GM19043 (cell line): ENCODE results near the gene EIF2S1.
"Not testable (repeated sequence)": the region's sequence is repeated elsewhere in the genome, so short reads cannot be mapped to it uniquely, and the experiment has no call there.

Experiments used
- ATAC-seq: cut with Tn5 transposase; IDR thresholded peaks from one replicate; pipeline ENCODE4 v1.9.1; 2021; ENCODE audit warnings: low read depth; ENCODE audit not compliant: unreplicated experiment

The EIF2S1 gene

DNA sequence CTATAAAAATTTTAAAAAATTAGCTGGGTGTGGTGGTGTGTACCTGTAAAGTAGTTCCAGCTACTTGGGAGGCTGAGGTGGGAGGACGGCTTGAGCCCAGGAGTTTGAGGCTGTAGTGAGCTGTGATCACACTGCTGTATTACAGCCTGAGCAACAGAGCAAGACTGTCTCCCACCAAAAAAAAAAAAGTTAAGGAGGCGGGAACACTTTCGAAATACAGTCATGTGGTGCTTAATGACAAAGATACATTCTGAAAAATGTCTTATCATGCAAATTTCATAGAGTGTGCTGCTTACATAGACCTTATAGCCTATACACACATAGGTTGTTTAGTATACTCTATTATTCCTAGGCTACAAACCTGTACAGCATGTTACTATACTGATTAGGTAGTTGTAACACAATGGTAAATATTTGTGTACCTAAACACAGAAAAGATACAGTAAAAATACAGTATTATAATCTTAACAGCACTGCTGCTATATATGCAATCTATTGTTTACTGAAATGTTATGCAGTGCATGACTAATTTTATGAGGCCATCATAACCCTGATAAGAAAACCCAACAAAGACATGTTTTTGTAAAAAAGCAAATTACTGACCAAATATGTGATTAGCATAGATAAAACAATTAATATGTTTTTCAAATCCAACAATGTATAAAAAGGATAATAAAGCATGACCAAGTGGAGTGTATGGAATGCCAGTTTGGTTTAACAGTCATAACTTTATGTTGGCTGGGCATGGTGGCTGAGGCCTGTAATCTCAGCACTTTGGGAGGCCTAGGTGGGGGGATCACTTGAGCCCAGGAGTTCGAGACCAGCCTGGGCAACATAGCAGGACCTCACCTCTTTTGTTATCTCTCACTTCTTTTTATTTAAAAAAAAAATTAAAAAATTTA, 11.4 kb downstream of the EIF2S1 start:
- no peak for ATAC-seq

DNA sequence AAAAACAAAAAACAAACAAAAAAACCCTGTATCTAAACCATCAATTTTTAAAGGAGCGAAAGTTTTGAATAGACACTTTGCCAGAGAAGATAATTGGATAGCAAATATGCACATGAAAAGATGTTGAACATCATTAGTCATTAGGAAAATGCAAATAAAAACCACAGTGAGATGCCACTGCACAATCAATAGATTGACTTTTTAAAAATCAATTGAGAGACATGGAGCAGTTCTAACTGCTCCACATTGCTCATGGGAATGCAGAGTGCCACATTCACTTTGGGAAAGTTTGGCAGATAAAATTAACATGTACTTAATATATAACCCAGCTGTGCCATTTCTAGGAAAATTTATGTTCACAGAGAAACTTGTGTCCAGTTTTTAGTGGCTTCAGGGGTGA, 12.7 kb downstream of the EIF2S1 start:
- ATAC-seq: no peak

DNA sequence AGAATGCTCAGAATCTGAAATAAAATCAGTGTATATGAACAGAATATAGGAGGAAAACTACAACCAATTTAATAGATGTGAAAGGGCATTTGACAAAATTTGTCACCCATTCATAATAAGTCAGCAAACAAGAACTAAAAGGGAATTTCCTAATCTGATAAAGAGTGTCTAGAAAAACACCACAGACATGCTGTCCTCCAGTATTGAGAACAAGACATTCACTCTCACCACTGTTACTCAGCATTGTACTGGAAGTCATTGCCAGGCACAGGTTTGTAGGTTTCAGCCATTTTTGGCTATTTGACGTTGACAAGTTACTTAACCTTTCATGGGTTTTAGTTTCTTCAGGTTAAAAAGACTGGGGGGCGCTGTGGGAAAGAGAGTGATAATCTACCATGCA, 13.2 kb downstream of the EIF2S1 start:
- no peak for ATAC-seq

DNA sequence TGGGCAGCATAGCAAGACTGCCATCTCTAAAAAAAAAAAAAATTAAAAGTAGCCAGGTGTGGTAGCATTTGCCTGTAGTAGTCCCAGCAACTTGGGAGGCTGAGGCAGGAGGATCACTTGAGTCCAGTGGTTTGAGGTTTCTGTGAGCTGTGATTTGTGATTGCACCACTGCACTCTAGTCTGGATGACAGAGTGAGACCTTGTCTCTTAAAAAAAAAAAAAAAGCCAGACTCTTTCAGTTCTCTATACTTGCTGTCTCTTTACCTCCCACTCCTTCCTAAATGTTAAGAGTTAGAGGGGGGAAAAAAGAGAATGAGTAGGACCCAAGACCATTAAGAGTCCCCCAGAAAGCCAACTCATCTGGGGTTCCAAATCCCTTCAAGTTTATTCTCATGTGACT, 17.8 kb downstream of the EIF2S1 start:
- no peak for ATAC-seq

DNA sequence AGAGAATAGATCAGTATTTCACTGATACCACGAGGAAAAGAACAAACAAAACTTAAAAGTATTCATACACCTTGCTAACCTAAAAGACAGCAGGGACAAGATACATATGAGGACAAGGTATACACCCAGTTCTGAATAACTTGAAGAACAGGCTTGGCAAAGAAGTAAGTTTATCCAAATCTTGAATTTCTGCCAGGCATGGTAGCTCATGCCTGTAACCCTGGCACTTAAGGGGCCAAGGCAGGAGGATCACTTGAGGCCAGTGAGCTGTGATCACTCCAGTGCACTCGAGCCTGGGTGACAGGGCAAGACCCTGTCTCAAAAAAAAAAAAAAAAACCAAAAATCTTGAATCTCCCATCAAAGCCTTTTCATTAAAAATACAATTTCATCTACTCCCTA, 25.0 kb downstream of the EIF2S1 start:
- ATAC-seq: no peak

DNA sequence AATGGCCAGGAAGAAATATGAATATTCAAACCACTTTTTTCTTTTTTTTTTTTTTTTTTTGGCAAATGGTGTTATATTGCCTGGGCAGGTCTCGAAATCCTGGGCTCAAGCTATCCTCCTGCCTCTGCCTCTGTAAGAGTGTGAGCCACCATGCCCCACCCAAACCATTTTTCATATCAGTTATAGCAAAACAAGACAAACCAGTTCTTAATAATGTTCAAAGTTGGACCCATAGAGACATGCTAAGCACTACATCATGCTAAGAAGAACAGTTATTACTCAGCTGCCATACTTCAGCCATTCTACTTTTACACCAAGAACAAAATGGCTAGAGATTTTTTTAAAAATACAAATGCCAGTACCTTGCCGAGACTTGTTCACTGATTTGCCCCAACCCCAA, 25.5 kb downstream of the EIF2S1 start:
- ATAC-seq: no peak

DNA sequence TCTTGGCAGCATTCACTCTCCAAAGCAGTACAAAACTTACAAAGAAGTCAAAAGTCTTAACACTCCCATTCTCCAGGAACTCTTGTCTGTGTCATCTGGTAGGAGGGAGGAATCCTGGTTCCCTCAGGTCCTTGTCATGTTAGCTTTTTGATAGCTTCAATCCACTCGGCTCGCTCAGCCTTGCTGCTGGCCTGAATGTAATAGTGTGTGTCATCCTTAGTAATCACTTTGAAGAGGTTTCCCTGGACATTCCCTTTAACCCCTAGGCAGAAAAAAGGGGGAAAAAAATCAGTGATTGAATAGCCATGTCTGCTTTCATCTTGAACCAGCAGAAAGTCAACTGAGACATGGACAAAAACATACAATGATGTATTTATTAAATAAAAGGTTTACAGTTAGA, 27.1 kb downstream of the EIF2S1 start:
- no peak for ATAC-seq

DNA sequence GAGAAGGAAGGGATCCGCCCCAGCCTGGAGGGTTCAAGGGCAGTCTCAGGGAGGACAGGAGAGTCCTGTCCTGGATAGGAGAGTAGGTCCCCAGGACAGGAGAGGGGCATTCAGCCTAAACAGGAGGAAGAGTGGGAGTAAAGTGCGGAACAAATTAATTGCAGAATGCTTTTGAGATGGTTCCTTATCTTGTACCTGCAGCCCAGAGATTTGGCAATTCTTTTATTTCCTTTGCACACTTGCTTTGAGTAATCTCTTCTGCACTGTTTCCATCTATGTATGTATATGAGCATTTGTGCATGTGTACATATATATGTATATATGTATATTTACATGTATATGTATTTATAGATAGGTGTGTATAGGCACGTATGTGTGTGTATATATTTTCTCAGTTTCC, 29.1 kb downstream of the EIF2S1 start:
- ATAC-seq: no peak

DNA sequence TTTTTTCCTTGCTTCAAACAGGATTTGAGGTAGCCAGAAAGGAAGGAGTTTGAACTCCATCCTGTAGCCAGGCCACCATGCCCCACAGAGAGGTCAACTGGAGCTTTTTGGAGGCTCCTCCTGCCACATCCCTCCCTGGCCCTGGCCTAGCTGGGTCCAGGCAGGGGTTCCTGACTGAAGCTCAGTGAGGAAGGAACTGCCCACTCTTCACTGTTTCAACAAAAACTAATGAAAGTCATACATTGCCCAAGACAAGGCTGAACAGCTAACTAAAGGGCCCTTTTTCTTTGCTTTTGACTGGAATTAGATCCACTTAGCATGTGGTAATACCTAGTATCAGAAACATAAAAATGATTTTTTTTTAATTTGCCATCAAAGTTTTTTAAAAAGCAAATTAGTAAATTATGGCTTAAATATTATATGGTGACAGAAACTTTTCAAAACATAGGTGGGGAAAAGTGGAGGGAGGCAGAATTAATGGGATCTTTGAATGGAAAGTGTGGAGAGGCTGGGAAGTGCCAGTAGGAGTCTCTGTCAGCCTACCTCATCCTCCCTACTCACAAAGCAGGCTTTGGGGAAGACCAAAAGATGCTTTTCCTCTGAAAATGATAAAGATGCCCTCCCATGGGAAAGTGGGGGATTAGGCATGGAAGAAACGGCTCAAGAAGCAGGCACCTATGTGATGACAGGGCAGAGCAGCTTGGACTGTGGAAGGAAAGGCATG, 29.8 kb downstream of the EIF2S1 start:
- no peak for ATAC-seq

DNA sequence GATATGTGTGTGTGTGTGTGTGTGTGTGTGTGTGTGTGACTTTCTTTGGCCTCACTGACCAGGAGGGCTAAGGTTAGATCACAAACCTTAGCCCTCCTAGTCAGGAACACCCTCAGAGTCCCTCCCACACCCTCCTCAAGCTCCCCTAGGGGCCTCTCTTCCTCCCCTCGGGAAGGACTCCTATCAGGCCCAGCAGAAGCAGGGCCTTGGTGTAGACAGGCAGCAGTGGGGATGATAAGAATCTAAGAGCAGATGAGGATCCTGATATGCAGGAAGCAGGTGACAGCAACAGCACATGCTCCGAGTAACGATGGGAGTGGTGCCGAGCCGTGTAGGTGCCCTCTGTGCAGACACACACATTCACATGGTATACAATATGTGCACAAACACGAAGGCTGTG, 31.1 kb downstream of the EIF2S1 start:
- ATAC-seq: no peak

DNA sequence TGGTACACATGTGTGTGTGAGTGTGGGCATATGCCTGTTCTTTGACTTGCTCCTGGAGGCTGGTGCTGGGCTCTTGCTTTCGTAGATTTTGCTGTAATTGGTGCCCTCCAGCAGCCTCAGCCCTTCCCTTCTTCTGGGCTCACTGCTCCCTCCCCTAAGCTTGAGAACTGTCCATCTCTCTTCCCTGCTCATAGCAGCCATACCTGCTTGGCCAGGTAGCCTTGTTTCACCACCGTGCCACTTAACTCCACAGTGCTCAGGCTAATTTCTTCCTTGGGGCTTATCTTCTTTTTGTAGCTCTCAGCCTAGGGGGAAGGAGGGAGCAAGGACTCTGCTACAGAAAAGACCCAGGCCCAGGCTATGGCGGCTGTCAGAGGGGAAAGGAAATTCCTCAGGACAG, 32.0 kb downstream of the EIF2S1 start:
- ATAC-seq: no peak

DNA sequence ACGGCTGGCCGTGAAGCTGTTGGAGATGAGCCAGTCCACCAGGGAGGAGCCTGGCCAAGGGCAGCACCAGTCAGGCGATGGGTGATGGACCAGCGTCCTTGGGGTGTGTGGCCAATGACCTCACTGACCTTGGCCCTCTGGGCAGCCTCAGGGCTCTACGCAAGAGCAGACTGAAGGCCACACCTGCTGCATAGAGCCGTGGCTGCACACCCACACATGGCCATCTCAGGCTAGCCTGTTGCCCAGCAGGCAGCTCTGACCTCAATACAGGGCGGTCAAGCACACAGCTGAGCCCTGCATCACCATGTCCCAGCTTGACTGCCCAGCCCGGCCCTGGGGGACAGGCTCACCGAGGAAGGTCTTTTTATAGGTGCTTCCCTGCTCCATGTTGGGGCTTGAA, 32.7 kb downstream of the EIF2S1 start:
- no peak for ATAC-seq

DNA sequence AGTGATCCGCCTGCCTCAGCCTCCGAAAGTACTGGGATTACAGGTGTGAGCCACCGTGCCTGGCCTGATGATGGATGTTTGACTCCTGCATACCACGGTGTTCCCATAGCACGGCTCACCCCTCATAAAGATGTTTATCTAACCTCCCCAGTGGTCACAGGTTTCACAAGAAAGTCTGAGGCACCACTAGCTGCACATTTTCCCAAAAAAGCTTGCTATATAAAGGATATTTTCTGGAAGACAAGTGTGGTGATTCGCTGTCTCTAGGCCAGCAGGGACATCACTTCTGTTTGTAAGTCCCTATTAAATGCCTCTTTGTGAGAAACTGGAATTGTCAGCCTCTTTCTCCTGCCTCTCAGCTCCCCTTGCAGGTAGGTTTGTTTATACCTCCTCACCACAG, 33.6 kb downstream of the EIF2S1 start:
- no peak for ATAC-seq

DNA sequence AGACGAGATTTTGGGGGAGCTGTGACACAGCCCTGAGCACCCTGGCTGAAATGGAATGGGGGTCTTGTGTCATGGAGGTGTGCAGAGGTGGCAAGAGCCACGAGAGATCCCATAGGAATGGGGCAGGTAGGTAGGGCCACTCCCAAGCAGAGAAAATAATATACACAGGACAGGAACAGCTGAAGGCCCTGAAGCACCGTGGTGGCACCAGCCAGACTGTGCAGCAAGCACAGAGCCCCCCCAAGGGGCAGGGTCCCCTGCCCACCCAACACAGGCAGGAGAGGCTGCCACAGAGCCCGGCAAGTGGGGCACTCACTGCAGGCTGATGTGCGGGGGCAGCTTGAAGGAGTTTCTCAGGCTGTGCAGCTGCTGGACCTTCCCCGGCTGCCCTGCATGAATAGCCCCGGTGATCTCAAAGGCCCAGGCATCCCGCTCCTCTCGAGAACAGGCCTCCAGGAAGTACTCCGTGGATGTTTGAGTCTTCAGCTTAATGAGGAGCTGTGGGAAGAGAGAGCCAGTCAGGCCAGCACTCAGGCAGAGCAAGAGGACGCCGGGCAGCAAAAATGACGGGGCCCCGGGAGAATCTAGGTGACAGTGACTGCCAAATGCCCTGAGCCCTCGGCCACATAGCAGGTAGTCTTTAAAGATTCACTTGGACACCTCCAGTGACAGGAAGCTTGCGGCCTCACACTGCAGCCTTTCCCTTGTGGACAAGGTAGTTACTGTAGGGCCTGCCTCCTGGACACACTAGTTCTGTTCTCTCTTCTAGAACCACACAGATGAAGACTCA, 35.2 kb downstream of the EIF2S1 start:
- ATAC-seq: no peak

DNA sequence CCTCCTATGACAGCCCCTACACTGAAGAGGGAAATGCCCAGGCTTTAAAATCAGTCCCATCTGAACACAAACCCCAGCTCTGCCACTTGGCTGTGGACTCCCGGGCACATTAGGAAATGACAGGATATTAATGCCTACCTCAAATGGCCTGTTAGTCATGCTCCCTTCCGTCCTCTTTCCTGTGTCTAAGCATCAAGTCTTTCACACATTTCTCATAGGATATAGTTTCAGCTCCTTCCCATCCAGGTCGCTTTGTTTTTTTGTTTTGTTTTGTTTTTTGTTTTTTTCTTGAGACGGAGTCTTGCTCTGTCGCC, 35.7 kb downstream of the EIF2S1 start:
- no peak for ATAC-seq

DNA sequence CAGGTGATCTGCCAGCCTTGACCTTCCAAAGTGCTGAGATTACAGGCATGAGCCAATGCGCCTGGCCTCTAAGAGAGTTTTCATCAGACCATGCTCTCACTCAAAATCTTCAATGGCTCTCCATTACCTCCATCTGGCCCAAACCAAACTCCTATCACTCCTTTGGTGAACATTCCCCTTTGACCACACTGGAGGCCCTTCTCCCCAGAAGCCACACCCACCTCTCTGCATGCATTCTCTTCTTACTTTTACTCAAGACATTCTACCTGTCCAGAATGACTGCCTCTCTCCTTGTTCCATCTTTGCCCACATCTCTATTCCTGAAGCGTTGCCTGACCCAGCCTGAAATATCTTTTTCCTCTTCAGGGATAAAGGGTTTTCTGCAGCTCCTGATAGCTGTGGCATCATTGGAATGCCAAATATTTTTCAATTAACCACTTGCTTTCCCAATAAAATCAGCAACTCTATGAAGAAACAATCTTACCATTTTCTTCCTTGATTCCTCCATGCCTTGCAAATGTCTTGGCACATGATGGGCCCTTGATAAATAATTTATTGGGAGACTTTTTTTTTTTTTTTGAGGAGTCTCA, 36.3 kb downstream of the EIF2S1 start:
- no peak for ATAC-seq

DNA sequence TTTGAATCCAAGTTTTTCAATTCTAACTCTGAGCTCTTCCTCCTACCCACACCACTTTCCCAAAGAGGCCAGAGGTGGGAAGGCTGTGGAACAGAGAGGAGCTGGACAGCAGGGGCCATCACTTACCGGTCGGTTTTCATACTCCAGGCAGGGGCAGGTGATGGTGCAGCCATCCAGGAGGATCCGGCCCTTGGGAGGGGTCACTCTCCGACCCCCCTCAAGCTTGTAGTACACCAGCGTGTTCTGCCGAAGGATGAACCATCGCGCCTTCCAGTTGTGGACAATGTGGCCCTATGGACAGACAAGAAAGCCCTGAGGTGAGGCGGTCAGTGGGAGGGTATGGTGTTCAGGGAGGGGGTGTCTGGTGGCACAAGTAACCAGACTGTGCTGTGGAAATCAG, 37.4 kb downstream of the EIF2S1 start:
- no peak for ATAC-seq

DNA sequence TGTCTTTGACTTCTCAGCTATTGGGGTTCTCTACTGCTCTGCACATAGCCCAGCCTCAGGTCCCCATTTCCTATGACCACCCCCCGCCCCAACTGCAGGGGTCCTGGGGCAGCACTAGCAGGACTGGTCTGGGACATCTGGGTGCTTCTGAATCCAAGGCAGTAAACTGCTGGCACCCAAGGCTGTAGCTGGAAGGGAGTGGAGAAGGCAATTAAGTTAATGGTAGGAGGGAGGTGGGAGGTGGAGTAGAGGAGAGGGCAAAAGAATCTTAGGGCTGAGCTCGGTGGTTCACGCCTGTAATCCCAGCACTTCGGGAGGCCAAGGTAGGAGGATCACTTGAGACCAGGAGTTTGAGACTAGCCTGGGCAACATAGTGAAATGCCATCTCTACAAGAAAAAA, 40.3 kb downstream of the EIF2S1 start:
- ATAC-seq: no peak

DNA sequence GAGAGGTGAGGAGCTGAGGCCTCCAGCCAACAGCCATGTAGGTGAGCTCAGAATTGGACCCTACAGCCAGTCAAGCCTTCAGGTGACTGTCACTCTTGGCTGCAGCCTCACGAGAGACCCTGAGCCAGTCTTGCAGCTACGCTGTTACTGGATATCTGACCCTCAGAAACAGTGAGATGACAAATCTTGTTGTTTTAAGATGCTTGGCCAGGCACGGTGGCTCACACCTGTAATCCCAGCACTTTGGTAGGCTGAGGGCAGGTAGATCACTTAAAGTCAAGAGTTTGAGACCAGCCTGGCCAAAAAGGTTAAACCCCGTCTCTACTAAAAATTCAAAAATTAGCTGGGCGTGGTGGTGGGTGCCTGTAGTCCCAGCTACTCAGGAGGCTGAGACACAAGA, 45.6 kb downstream of the EIF2S1 start:
- ATAC-seq: no peak

DNA sequence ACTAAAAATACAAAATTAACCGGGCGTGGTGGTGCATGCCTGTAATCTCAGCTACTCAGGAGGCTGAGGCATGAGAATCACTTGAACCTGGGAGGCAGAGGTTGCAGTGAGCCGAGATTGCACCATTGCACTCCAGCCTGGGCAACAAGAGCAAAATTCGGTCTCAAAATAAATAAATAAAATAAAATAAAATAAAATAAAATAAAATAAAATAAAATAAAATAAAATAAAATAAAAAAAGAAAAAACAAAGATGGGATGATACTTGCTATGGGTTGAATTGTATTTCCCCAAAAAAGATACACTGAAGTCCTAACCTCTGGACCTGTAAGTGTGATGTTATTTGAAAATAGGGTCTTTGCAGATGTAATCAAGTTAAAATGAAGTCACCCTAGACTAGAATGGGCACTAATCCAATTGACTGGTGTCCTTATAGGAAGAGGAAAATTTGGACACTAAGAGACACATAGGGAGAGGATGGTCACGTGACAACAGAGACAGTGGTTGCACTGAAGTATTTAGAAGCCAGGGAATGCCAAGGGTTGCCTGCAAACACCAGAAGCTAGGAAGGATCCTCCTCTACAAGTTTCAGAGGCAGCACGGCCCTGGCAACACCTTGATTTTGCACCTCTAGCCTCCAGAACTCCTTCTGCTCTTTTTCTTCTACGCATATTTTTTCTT, 48.1 kb downstream of the EIF2S1 start:
- not testable (repeated sequence) for ATAC-seq

DNA sequence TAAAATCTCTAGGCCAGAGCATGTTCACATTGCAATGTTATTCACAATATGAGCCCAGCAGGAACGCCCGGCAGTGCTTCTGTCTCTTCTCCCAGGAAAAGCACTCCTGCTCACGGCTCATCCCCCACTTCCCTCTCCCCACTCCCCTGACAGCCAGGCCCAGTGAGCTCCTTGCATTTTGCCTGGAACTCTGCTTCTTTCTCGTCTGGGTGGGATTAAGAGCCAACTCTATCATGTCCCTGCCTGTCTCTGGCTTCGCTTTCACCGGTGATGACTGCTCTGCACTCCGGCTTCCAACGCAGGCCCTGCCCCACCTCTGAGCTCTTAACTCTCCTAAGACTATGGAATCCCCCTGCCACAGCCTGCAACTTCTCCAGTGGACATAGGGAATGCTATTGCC, 49.3 kb downstream of the EIF2S1 start:
- ATAC-seq: no peak
